NCI-H2107 treated with DMSO at 0.1 percent for 48 hours (cell line): Measurements from ENCODE around the gene LYPLA2.
"Not testable (repeated sequence)": the region's sequence is repeated elsewhere in the genome, so short reads cannot be mapped to it uniquely, and the experiment has no call there.

Experiments
- DNase-seq: peaks from one replicate; lab custom pipeline; 2025; ENCODE audit not compliant: unreplicated experiment; lab: John Stamatoyannopoulos, UW

Gene LYPLA2

GRCh38 chr1:23799570-23800399 is 8.8 kb downstream of the LYPLA2 start:
- no peak for DNase-seq

GRCh38 chr1:23800400-23801337 is 9.7 kb downstream of the LYPLA2 start, which contains the start of gene GALE:
TSS of gene GALE (minus strand) at chr1:23800754. CDS start at chr1:23799007, 1,747 bp downstream.
- peak; percentile 90 for DNase-seq

DNA sequence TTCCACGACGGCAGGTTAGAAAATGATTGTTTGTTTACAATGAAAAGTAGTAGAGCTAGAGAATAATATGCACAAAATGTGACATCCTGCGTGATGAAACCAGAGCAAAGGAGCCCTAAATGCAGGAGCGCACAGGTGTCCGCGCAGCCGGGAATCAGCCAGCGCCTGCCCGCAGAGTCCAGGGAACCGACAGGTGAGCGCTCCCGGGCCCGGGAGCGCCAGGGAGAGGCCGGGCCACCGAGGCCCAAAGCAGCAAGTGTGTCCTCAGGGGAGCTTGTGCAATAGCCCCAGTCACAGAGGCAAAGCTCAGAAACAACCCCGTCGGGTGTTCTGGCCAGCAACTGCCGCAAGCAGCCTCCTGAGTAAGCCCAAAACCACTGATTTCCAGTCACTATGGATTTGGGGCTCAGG is 10.4 kb downstream of the LYPLA2 start:
- DNase-seq = no peak

DNA sequence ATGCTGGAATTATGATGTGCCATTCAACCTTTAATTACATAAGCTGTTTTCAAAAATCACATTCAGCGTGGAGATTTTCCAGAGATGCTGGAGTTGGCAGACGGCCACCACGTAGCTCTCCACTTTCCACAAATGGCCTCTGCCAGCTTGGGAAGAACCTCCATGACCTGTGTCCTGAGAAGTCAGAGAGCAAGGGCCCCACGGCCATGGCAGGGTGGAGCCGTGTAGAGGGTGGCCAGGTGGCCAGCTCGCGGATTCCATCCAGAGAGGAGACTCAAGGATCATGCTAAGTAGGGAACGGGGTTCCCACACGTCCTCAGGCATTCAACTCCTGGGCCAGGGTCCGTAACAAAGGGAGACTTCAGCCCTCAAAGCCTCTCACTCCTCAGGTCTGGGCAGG is 10.9 kb downstream of the LYPLA2 start:
- no peak for DNase-seq

- not testable (repeated sequence) for DNase-seq
These were observed 11.9 kb downstream of the LYPLA2 start for GRCh38 chr1:23802809-23803342.

DNA sequence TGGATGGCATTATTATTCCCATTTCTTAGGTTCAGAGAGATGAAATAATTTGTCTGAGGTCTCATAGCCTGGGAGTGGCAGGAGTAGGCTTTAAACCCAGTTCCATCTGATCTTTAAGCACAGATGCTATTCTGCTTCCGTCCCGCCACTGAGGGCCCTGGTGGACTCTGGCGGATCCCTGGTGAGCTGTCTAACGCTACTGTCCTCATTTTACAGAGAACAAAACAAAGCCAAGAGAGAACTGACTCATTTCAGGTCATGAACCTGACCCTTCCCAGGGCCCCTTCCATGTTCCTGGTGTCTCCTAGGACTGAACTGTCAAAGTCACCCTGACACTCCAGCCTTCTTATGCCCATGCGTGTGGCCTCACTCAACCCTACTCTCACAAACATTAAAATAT is 12.7 kb downstream of the LYPLA2 start:
- DNase-seq = no peak

- DNase-seq = no peak
These were observed 13.4 kb downstream of the LYPLA2 start for GRCh38 chr1:23804183-23804835.

GRCh38 chr1:23805025-23805424 is 14.1 kb downstream of the LYPLA2 start:
- DNase-seq = no peak

- no peak for DNase-seq
These were observed 15.3 kb downstream of the LYPLA2 start for GRCh38 chr1:23806280-23806679.

DNA sequence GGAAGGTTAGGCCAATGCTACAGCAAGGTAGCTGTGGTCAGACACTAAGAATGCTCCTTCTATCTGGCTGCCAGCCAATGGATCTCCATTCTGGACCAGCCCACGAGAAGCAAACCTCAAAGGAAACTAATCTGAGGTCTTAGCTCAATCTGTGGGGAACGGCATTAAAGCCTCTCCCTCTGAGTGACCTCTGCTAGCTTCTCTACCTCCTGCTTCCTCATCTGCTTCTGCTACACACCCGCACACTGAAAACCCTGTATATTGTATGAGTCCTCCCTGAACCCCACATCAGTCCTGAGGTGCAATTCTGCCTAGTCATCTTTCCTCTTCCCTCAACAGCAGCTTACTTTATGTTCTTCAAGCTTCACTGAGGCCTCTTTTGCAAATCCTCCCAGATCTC is 16.5 kb downstream of the LYPLA2 start:
- no peak for DNase-seq

GRCh38 chr1:23809751-23810171 is 18.8 kb downstream of the LYPLA2 start:
- DNase-seq = peak; percentile 72

DNA sequence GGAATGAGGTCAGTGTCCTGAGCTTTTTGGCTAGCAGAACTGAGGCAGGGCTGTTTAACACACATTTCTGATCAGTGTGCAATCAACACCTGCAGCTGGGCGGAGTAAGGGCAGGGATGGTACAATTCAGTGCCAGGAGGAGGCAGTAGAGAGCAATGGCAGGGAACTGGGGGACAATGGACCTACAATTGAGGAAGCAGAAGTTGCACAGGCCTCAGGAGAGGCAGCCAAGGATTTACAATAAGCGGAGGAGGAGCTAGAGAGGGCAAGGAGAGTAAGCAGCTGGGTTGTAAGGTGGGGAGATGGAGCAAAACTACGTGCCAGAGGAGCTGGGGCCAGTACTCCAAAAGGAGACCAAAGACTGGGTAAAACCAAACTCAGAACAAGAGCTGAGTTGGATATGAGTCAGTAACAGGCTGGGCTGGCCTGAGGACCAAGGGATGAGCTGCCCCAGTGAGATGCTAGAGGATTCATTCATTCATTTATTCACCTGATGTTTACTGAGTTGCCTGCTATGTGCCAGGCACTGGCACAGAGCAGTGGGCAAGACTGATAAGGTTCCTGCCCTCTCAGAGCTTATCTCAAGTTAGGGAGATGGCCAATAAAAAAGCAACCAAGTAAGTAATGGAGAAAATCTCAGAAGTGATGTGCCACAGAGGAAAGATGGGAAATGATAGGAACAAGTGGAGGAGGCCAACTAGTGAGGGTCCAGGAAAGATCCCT is 20.0 kb downstream of the LYPLA2 start:
- no peak for DNase-seq

DNA sequence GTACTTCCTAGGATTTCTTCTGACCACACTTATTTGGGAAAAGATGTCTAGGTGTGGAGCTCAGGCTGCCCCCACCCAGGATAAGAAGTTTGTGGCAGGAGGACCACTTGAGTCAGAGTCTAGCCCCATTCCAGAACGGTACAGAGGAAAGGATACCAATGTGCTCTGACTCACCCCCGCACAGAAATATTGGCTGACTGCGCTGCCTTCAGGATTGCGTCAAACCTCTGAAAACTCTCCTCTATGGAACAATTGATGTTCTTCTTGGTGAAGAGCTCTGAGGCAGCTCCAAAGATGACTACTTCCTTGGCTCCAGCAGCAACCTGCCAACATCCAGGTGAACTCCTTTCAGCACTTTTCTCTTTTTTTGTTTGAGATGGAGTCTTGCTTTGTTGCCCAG is 23.1 kb downstream of the LYPLA2 start:
- DNase-seq = no peak

DNA sequence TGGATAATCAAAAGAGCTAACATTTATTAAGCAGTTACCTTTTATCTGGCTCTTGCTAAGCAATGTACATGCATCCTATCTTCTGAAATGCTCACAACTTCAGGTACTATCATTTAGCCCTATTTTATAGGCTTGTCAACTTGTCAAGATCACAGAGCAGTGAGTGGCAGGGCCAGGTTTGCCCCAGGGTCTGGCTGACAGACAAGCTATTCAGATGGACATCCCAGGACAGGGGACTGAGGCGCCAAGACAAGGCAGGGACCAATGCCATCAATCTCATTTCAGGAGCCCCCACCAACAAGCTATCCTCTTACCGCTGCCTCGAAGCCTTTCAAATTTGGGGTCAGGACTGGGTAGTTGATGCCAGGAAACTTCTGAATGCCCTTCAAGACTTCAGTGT is 25.4 kb downstream of the LYPLA2 start:
- no peak for DNase-seq

DNA sequence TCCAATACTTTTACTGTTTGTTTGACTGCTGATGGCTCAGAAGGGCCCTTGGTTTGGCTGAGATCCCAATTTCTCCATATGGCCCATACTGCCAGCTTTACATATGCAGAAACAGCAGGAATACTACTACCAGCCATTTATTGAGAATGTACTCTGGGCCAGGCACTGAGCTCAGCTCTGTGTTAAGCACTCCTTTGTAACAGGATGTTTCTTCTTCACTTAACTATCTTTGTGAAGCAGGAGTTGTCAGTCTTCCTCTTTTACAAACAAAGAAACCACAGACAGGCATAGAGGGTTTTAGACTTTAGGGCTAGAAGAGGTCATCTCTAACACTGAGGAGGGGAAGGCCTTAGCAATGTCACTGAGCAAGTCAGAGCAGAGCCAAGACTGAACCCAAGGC is 26.0 kb downstream of the LYPLA2 start:
- no peak for DNase-seq

DNA sequence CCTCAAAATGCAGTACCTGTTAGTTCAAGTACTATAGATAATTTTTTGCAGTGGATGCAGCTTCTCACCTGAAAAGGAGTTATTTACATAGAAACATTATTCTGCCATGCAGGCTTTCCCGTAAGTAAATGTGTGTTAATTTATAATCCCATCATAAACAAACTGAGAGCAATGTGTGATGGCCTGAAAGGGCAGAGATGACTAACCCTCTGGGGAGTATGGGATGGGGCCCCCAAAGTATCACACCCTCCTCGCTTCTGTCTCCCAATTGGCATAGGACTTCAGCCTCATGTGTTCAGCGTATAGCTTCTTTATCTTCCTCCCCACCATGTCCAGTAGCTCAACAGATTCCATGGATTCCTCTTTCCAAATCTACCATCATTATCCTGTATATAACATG is 26.7 kb downstream of the LYPLA2 start:
- DNase-seq = no peak

DNA sequence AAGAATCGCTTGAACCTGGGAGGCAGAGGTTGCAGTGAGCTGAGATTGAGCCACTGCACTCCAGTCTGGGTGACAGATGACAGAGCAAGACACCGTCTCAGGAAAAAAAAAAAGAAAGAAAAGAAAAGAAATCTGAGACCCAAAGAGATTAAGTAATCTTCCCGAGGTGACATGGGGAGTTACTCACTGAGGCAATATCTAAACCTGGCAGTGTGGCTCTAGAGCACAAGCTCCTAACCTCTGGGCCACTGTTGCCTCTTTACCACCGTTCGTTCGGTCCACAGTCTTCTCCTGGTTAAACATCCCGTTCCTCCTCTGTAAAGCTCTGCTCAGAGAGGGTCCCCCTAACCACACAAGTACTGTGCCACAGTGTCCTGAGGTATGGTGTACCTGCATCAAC is 32.8 kb downstream of the LYPLA2 start:
- no peak for DNase-seq

DNA sequence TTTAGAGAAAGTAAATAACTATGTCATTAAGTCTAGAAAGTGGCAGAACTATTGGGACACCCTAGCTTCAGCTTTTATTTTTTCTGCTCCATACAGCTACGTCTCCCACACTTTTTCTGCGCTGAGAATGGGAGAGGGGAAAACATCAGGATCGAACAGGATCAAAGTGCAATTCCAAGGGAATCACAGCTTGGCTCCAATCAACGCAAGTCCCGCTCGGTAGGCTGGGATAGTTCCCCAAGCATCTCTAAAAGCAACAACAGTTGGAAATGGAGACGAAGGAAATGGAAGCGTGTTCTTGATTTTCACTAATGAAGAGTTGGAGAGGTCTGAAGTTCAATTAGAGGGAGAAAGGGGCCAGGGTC is 33.7 kb downstream of the LYPLA2 start:
- no peak for DNase-seq

DNA sequence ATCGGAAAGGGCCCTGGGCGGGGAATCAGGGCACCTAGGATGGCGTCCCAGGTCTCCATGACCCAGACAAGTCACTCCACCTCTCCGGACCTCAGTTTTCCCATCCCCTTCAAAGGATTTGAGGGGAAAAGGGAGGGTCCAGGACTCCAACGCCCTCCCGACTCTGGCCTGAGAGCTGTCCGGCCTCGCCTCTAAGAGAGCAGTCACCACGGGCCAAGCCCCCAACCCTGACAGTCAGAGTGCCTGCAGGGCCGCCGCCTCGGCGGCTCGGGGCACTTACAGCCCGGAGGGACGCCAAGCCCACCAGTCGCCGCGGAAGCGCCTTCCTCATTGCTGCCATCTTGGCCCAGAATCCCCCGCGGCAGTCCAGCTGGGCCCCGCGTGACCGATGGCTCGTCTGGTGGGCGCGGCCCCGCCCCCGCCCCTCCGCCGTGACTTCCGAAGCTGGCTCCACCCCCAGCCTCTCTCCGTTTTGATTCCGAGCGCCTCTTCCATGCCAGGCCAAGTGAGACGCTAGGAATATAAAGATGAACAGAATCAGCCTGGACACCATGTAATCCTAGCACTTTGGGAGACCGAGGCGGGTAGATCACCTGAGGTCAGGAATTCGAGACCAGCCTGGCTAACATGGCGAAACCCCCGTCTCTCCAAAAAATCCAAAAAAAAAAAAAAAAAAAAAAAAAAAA is 34.3 kb downstream of the LYPLA2 start, which contains the start of gene HMGCL:
Gene HMGCL (minus strand): TSS at position 354 of the 686 bp plus-strand sequence. CDS start 14 bp downstream, at position 340.
- peak; percentile 87 for DNase-seq
